Astrocyte (in vitro differentiated cells and primary cell): ENCODE measurements around the gene ADGRD1. TPM values are rescaled to one million over a fixed set of nuclear protein-coding genes. Genes with fewer than 3 reads are reported as not detected.

ENCODE experiments used
- DNase-seq: peaks from one replicate; pipeline ENCODE4 v3.0.0-alpha.2; 2010; ENCODE audit warnings: low read depth
- FAIRE-seq: peaks from 2 replicates; lab custom pipeline; 2011; peaks lifted over from hg19 to GRCh38; lab: Jason Lieb, UNC
- H2AFZ ChIP-seq: 2 replicates; pipeline ENCODE4 v1.6.0; 2012; ENCODE audit warnings: low read depth, low read length, inconsistent platforms
- H3K27ac ChIP-seq: 2 replicates; pipeline ENCODE4 v1.5.1; 2011; ENCODE audit warnings: low read depth, low read length, inconsistent platforms
- H3K27me3 ChIP-seq: 2 replicates; pipeline ENCODE4 v1.6.0; 2011; ENCODE audit warnings: low read length, inconsistent platforms; ENCODE audit not compliant: insufficient read depth
- H3K36me3 ChIP-seq: 2 replicates; pipeline ENCODE4 v1.5.1; 2011; ENCODE audit warnings: low read length, inconsistent platforms; ENCODE audit not compliant: insufficient read depth
- H3K4me1 ChIP-seq: 2 replicates; pipeline ENCODE4 v1.5.1; 2011; ENCODE audit warnings: low read length, inconsistent platforms; ENCODE audit not compliant: insufficient read depth
- H3K4me2 ChIP-seq: 2 replicates; pipeline ENCODE4 v1.6.0; 2012; ENCODE audit warnings: low read length, inconsistent platforms
- H3K4me3 ChIP-seq: 2 replicates; pipeline ENCODE4 v1.5.1; 2011; ENCODE audit warnings: low read depth, mild to moderate bottlenecking, low read length, inconsistent platforms; ENCODE audit not compliant: insufficient read depth
- H3K79me2 ChIP-seq: 2 replicates; pipeline ENCODE4 v1.6.0; 2012; ENCODE audit warnings: mild to moderate bottlenecking, low read length, inconsistent platforms; ENCODE audit not compliant: insufficient read depth
- H3K9ac ChIP-seq: 2 replicates; pipeline ENCODE4 v1.6.0; 2012; ENCODE audit warnings: mild to moderate bottlenecking, low read length, inconsistent platforms
- H3K9me3 ChIP-seq: 2 replicates; pipeline ENCODE4 v1.5.1; 2012; ENCODE audit warnings: low read depth, mild to moderate bottlenecking, low read length, inconsistent platforms; ENCODE audit not compliant: insufficient read depth
- H4K20me1 ChIP-seq: 2 replicates; pipeline ENCODE4 v1.6.0; 2012; ENCODE audit warnings: low read length, inconsistent platforms; ENCODE audit not compliant: insufficient read depth
- H3K27ac Mint-ChIP-seq: one replicate; pipeline ENCODE4 v1.8.0; 2021; ENCODE audit warnings: mild to moderate bottlenecking, mixed read lengths; ENCODE audit not compliant: unreplicated experiment
- H3K27me3 Mint-ChIP-seq: one replicate; pipeline ENCODE4 v1.8.0; 2021; ENCODE audit warnings: low read depth, mixed read lengths; ENCODE audit not compliant: unreplicated experiment
- H3K36me3 Mint-ChIP-seq: one replicate; pipeline ENCODE4 v1.8.0; 2021; ENCODE audit warnings: low read depth, mixed read lengths; ENCODE audit not compliant: unreplicated experiment
- H3K4me1 Mint-ChIP-seq: one replicate; pipeline ENCODE4 v1.8.0; 2021; ENCODE audit warnings: low read depth, mixed read lengths; ENCODE audit not compliant: unreplicated experiment
- H3K4me3 Mint-ChIP-seq: one replicate; pipeline ENCODE4 v1.8.0; 2021; ENCODE audit warnings: mild to moderate bottlenecking, moderate library complexity, mixed read lengths; ENCODE audit not compliant: unreplicated experiment
- H3K9me3 Mint-ChIP-seq: one replicate; pipeline ENCODE4 v1.8.0; 2021; ENCODE audit warnings: mild to moderate bottlenecking, mixed read lengths; ENCODE audit not compliant: unreplicated experiment
- CTCF ChIP-seq: IDR thresholded peaks from 2 replicates; pipeline ENCODE4 v1.5.1; 2011; ENCODE audit warnings: low read depth, mild to moderate bottlenecking, inconsistent platforms, low read length, moderate library complexity; ENCODE audit not compliant: insufficient read depth
- EZH2 ChIP-seq: IDR thresholded peaks from 2 replicates; pipeline ENCODE4 v1.6.1; 2012; ENCODE audit warnings: mild to moderate bottlenecking, low read length, inconsistent platforms; ENCODE audit not compliant: insufficient read depth
- total RNA-seq: library from RNA; stranded (reverse); gene quantifications from 2 replicates; pipeline ENCODE4 v1.2.1, GENCODE V29; 2021

Gene ADGRD1
- total RNA-seq, 1 donor from 2014 or later: 3.0 TPM

- Mint-ChIP-seq H3K36me3 (no peaks in the 10 kb centered on the region), H3K27me3 (peaks cover 45% of the 10 kb centered on the region), H3K4me1 (no peaks in the 10 kb centered on the region), H3K27ac (no peak overlapping the region), H3K9me3 (no peaks in the 10 kb centered on the region), H3K4me3 (no peak overlapping the region)
- no peak overlapping the region for H3K4me2 ChIP-seq
- H2AFZ ChIP-seq: no peak overlapping the region
- TF ChIP-seq EZH2: no peak
- no peak for TF ChIP-seq CTCF
- no peaks in the 10 kb centered on the region for H3K79me2 ChIP-seq
- no peak overlapping the region for H3K27ac ChIP-seq
- H3K4me3 ChIP-seq: no peak overlapping the region
- H3K9me3 ChIP-seq: no peaks in the 10 kb centered on the region
- H3K36me3 ChIP-seq: no peaks in the 10 kb centered on the region
- DNase-seq (no peak), FAIRE-seq (no peak)
- no peak overlapping the region for H3K9ac ChIP-seq
- H3K27me3 ChIP-seq: no peaks in the 10 kb centered on the region
- no peaks in the 10 kb centered on the region for H3K4me1 ChIP-seq
- H4K20me1 ChIP-seq: no peaks in the 10 kb centered on the region
Observed at GRCh38 chr12:131137836-131138637, 184.3 kb downstream of the ADGRD1 start.

GRCh38 chr12:131138638-131139362, 185.1 kb downstream of the ADGRD1 start:
- FAIRE-seq (no peak), DNase-seq (no peak)
- no peaks in the 10 kb centered on the region for H3K9me3 ChIP-seq

More at GRCh38 chr12:131138638-131139362, 185.1 kb downstream of the ADGRD1 start:
- no peak overlapping the region for H3K9ac ChIP-seq
- H3K36me3 Mint-ChIP-seq: no peaks in the 10 kb centered on the region
- TF ChIP-seq EZH2 (no peak), CTCF (no peak)
- no peak overlapping the region for H3K4me3 ChIP-seq
- no peaks in the 10 kb centered on the region for H3K79me2 ChIP-seq
- H3K4me1 Mint-ChIP-seq: no peaks in the 10 kb centered on the region
- H3K9me3 Mint-ChIP-seq: no peaks in the 10 kb centered on the region
- H3K27ac Mint-ChIP-seq: no peak overlapping the region
- peaks cover 37% of the 10 kb centered on the region for H3K27me3 Mint-ChIP-seq
- H3K4me3 Mint-ChIP-seq: no peak overlapping the region
- H3K4me2 ChIP-seq: no peak overlapping the region
- H3K36me3 ChIP-seq: no peaks in the 10 kb centered on the region
- H2AFZ ChIP-seq: no peak overlapping the region
- H4K20me1 ChIP-seq: no peaks in the 10 kb centered on the region
- H3K4me1 ChIP-seq: no peaks in the 10 kb centered on the region
- H3K27ac ChIP-seq: no peak overlapping the region
- no peaks in the 10 kb centered on the region for H3K27me3 ChIP-seq
